Kidney epithelial cell (primary cell): Measurements from ENCODE around the gene CCM2. TPM values are rescaled to one million over a fixed set of nuclear protein-coding genes. Genes with fewer than 3 reads are reported as not detected.

Experiments used
- DNase-seq: peaks from one replicate; pipeline ENCODE4 v3.0.0-alpha.2; 2010; ENCODE audit warnings: low read depth
- H3K27me3 ChIP-seq: 2 replicates; pipeline ENCODE4 v1.6.0; 2011; ENCODE audit warnings: low read length; ENCODE audit not compliant: control insufficient read depth, insufficient read depth
- H3K36me3 ChIP-seq: 2 replicates; pipeline ENCODE4 v1.5.1; 2011; ENCODE audit warnings: low read length; ENCODE audit not compliant: control insufficient read depth, insufficient read depth
- H3K4me3 ChIP-seq: 2 replicates; pipeline ENCODE4 v1.5.1; 2011; ENCODE audit warnings: low read depth, mild to moderate bottlenecking, control low read depth, low read length
- CTCF ChIP-seq: IDR thresholded peaks from 2 replicates; pipeline ENCODE4 v1.5.1; 2011; ENCODE audit warnings: mild to moderate bottlenecking, moderate library complexity, low read length, control low read depth, inconsistent platforms; ENCODE audit not compliant: insufficient read depth, poor library complexity, severe bottlenecking
- total RNA-seq: library from RNA; depleted of rRNA; stranded (reverse); fragments of >200 nt; gene quantifications from 2 replicates; pipeline ENCODE4 v1.2.3, GENCODE V29; 2015

CCM2 gene
- total RNA-seq, 1 donor from 2014 or later = 60.2 TPM

- Histone ChIP-seq H3K27me3 (no peaks in the 10 kb centered on the region), H3K36me3 (no peaks in the 10 kb centered on the region), H3K4me3 (no peak overlapping the region)
- TF ChIP-seq CTCF = no peak
- no peak for DNase-seq
Measured at GRCh38 chr7:45065031-45065995, 65.3 kb downstream of the CCM2 start.

GRCh38 chr7:45066409-45066808 is 66.4 kb downstream of the CCM2 start:
- no peak for DNase-seq
- Histone ChIP-seq H3K36me3 (no peaks in the 10 kb centered on the region), H3K4me3 (no peak overlapping the region), H3K27me3 (no peaks in the 10 kb centered on the region)
- TF ChIP-seq CTCF = no peak

GRCh38 chr7:45067582-45067981 is 67.6 kb downstream of the CCM2 start:
- H3K36me3 ChIP-seq = no peaks in the 10 kb centered on the region

GRCh38 chr7:45068236-45069023 is 68.4 kb downstream of the CCM2 start:
- DNase-seq = no peak
- no peak for TF ChIP-seq CTCF
- peaks cover 1% of the 10 kb centered on the region for H3K36me3 ChIP-seq
- no peak overlapping the region for H3K4me3 ChIP-seq
- no peaks in the 10 kb centered on the region for H3K27me3 ChIP-seq

More at GRCh38 chr7:45067582-45067981, 67.6 kb downstream of the CCM2 start:
- Histone ChIP-seq H3K4me3 (no peak overlapping the region), H3K27me3 (no peaks in the 10 kb centered on the region)
- no peak for TF ChIP-seq CTCF
- no peak for DNase-seq

GRCh38 chr7:45069444-45070253 is 69.6 kb downstream of the CCM2 start:
- TF ChIP-seq CTCF = no peak
- peaks cover 1% of the 10 kb centered on the region for H3K36me3 ChIP-seq

More at GRCh38 chr7:45069444-45070253, 69.6 kb downstream of the CCM2 start:
- no peaks in the 10 kb centered on the region for H3K27me3 ChIP-seq
- DNase-seq = no peak
- H3K4me3 ChIP-seq = no peak overlapping the region
